Left ventricle myocardium inferior (tissue), 1 donor: ENCODE measurements around the gene TIMP2. TPM values are rescaled to one million over a fixed set of nuclear protein-coding genes. Genes with fewer than 3 reads are reported as not detected.
A peak's percentile ranks its signal among the peaks of the same experiment; 100 is the strongest.

Source experiments
- DNase-seq: peaks from one replicate; pipeline ENCODE4 v3.0.0-alpha.2; 2020
- H3K27ac ChIP-seq: fragments of 200-600 bp; replicated peaks from 2 replicates; pipeline ENCODE4 v1.8.0; 2021
- H3K27me3 ChIP-seq: fragments of 200-600 bp; 2 replicates; pipeline ENCODE4 v1.8.0; 2021; ENCODE audit warnings: low read depth
- H3K36me3 ChIP-seq: fragments of 200-600 bp; 2 replicates; pipeline ENCODE4 v1.8.0; 2021
- H3K4me1 ChIP-seq: fragments of 200-600 bp; 2 replicates; pipeline ENCODE4 v1.8.0; 2021
- H3K4me3 ChIP-seq: fragments of 200-600 bp; 2 replicates; pipeline ENCODE4 v1.8.0; 2021; ENCODE audit warnings: mild to moderate bottlenecking, moderate library complexity
- H3K9me3 ChIP-seq: fragments of 200-600 bp; replicated peaks from 2 replicates; pipeline ENCODE4 v1.8.0; 2021
- intact Hi-C: fragments of 100-400 bp; cut with micrococcal nuclease; formaldehyde crosslinking; loops from one replicate; pipeline ENCODE4 v1.11.0; 2022
- total RNA-seq: library from RNA; stranded (reverse); fragmentation: NEBNext Ultra II Directional; extraction: Animal tissue kit (Norgen Biotek cat#: 25700); gene quantifications from one replicate; pipeline ENCODE4 v1.2.1, GENCODE V29; 2021
- TF ChIP-seq, protein P1 (sequence below): fragments of 200-600 bp; IDR thresholded peaks from 2 replicates; pipeline ENCODE4 v1.8.0; 2021; ENCODE audit warnings: antibody characterized with exemption, mild to moderate bottlenecking, borderline replicate concordance
- donor health status: DM: no; HTN: yes; CAD: no; lungs with severe emphysema.

Gene TIMP2
- total RNA-seq, 1 donor from 2014 or later: 91.8 TPM

DNA sequence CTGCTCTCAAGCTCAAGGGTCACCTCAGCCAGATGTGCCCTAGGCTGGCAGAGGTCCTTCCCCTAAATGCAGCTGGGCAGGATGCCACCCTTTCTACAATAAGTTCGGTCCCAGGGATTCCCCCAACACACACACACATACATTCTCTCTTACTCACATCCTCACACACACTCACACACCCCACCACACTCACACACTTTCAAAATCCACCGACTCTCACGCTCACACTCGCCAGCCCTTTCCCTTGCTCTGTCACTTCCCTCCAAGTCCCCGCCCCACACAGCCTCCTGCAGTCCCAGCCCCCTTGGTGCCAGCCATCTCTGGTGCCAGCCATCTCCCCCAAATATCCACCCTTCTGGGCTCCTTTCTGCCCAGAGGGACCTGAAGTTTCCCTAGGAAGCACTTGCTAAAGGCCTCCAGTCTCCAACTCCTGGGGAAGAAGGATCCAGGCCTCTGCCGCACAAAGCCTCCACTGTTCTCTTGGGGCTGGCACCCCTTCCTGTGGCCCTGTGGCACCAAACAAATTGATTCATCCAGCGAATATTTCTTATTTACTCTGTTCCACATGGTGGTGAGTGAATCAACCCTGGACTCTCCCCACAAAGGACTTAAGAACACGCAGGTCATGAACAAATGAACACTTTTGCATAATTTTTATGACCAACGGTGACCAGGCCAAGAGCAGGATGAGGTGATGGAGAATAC is 80.7 kb downstream of the TIMP2 start:
- H3K27me3 ChIP-seq: no peaks in the 10 kb centered on the region
- no peak overlapping the region for H3K27ac ChIP-seq
- no peak overlapping the region for H3K4me3 ChIP-seq
- no peaks in the 10 kb centered on the region for H3K9me3 ChIP-seq
- intact Hi-C loops: no loop called here
- no peaks in the 10 kb centered on the region for H3K36me3 ChIP-seq
- TF ChIP-seq, protein P1, sequence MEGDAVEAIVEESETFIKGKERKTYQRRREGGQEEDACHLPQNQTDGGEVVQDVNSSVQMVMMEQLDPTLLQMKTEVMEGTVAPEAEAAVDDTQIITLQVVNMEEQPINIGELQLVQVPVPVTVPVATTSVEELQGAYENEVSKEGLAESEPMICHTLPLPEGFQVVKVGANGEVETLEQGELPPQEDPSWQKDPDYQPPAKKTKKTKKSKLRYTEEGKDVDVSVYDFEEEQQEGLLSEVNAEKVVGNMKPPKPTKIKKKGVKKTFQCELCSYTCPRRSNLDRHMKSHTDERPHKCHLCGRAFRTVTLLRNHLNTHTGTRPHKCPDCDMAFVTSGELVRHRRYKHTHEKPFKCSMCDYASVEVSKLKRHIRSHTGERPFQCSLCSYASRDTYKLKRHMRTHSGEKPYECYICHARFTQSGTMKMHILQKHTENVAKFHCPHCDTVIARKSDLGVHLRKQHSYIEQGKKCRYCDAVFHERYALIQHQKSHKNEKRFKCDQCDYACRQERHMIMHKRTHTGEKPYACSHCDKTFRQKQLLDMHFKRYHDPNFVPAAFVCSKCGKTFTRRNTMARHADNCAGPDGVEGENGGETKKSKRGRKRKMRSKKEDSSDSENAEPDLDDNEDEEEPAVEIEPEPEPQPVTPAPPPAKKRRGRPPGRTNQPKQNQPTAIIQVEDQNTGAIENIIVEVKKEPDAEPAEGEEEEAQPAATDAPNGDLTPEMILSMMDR: no peak
- DNase-seq: no peak
- H3K4me1 ChIP-seq: peaks cover 19% of the 10 kb centered on the region

DNA sequence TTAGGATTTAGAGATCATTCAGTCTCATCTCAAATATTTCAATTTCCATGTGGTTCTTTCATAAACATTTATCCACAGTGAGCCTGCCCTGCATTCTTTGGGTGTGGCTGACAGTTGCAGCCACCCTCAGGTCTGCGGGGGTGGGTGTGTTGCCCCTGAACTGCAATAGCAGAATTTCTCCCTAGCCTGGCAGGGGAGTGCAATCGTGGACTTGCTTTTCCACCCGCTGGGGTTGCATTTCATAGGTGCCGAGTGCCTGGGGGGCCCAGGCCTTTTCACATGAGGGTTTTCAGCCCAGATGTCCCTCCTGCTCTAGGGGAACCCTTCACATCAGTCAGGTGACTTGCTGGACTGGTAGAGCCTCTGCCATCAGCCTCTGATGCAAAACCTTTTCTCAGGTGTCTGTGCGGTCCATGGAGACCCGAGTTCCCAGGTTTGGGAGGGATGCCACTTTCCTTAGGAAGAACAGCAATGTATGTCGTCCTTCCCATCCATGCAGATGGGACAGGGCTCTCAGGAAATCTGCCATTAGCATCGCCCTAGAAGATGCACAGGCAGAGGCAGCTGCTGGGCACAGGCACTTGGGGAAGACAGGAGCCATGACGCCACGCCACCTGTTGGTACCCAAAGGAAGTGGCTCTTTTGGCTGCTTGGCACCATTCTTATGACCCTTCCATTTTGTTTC is 82.2 kb downstream of the TIMP2 start:
- H3K27me3 ChIP-seq: no peaks in the 10 kb centered on the region
- H3K4me3 ChIP-seq: no peak overlapping the region
- H3K36me3 ChIP-seq: peaks cover 1% of the 10 kb centered on the region
- DNase-seq: no peak
- no peaks in the 10 kb centered on the region for H3K9me3 ChIP-seq
- TF ChIP-seq, protein P1: peak; percentile 51
- peaks cover 31% of the 10 kb centered on the region for H3K4me1 ChIP-seq
- no peak overlapping the region for H3K27ac ChIP-seq
- intact Hi-C loops: no loop called here

DNA sequence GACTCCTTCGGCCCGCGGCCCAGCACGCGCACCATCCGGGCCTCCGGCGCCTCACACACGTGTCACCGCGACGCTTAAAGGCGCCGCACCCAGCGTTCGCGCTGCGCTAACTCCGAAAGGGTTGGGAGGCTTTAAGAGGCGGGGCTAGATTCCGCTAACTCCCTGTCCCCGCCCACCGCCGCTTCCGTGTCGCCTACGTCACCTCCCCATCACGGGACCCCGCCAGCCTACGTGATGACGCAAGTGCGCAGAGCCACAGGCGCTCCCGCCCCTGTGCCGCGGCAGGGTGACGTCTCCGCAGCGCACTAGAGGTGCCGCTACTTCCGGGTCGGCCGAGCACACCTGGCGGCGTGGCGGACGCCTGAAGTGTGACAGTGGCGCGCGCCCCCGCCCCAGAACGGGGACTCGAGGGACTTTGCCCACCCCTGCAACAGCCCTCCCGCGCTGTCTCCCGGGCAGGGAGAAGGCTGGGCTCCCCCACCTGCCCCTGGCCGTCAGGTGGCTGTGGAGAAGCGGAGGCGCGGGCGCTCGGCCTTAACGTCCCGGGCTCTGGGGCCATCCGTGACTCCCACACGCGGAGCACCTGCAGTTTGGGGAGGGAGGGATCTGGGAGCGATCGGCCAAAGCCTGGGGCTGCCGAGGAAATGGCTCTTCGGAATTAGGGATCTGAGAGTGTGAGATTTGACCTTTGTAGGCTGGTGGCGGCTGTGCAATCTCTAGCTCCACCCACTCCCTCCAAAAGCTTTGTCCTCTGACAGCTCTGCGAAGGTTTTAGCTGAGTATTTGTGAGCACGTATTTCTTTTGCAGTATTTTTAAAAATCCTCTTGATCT is 84.2 kb downstream of the TIMP2 start, which contains the start of gene USP36:
USP36 (minus strand) TSS at position 35 of the 832 bp plus-strand sequence. CDS start 4,451 bp downstream, outside the sequence.
- DNase-seq: peak; percentile 100
- Histone ChIP-seq H3K27me3 (no peaks in the 10 kb centered on the region), H3K4me1 (peaks cover 31% of the 10 kb centered on the region), H3K27ac (peak within 1 kb of the TSS; percentile 98), H3K4me3 (peak within 1 kb of the TSS; percentile 97), H3K9me3 (no peaks in the 10 kb centered on the region), H3K36me3 (peaks cover 15% of the 10 kb centered on the region)
- TF ChIP-seq, protein P1: no peak
- intact Hi-C loops: no loop called here

DNA sequence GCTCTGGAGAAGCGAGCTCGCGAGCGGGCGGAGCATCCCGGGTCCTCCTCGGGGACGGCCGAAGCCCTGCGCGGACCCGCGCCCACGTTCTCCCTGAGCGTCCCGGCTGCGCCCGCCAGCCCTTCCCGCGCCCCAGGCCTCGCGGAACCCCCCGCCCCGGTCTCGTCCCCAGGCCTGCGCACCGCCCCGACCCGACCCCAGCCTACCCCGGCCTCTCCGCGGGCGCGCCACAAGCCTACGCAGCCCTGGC is 84.7 kb downstream of the TIMP2 start:
- intact Hi-C loops: no loop called here
- Histone ChIP-seq H3K36me3 (peaks cover 20% of the 10 kb centered on the region), H3K9me3 (no peaks in the 10 kb centered on the region), H3K4me3 (peak overlapping the region; percentile 97), H3K27ac (peak overlapping the region; percentile 98), H3K4me1 (peaks cover 31% of the 10 kb centered on the region), H3K27me3 (no peaks in the 10 kb centered on the region)
- DNase-seq: no peak
- TF ChIP-seq, protein P1: no peak

DNA sequence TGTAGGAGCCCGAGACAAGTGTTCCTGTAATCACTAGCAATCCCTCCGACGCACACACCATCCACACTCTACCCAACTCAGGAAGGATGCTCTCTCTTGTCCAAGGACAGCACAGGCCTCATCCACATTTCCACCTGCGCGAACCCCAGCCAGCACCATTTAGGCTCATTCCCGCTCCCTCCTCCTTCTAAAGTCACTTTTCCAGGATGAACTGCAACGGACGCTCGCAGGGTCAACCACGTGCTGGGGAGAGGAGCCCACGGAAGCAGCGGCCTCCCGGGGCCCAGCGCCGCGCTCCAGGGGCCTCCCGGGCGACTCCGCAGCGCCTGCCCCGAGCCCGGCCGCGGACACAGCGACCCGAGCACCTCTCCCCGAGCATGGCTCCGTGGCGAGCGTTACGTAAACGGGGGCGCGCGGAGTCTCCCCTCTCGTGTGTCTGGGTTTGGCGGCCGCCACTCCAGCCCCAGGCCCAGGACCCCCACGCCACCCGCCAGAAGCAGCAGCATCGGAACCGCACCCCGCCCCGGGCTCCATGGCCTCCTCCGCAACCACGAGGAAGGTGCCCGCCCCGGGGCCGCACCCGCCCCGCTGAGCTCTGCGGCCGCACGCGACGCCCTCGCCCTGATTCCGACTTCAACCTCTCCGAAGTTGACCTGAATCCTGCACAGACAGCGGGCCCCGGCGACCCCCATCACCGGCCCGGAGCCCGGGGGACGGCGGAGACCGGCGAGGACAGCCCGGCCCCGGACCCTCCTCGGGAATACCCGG is 85.2 kb downstream of the TIMP2 start:
- H3K4me1 ChIP-seq: peaks cover 31% of the 10 kb centered on the region
- intact Hi-C loops: no loop called here
- TF ChIP-seq, protein P1: no peak
- H3K27ac ChIP-seq: peak overlapping the region; percentile 98
- peaks cover 26% of the 10 kb centered on the region for H3K36me3 ChIP-seq
- DNase-seq: no peak
- no peaks in the 10 kb centered on the region for H3K27me3 ChIP-seq
- no peaks in the 10 kb centered on the region for H3K9me3 ChIP-seq
- H3K4me3 ChIP-seq: peak overlapping the region; percentile 97
